Right atrium auricular region (tissue), 2 donors: Measurements from ENCODE around the gene SLC2A4RG. TPM values are rescaled to one million over a fixed set of nuclear protein-coding genes. Genes with fewer than 3 reads are reported as not detected.

Experiments used
- DNase-seq: peaks from one replicate; pipeline ENCODE4 v3.0.0-alpha.2; 2019; ENCODE audit warnings: low spot score
- H3K27ac ChIP-seq, 2 donors: fragments of 200-600 bp; sonication (generic); 1 replicate in 1 of 2; 2 replicates in 1 of 2; pipeline ENCODE4 v1.5.1; 2016 to 2019
- H3K27me3 ChIP-seq, 2 donors: fragments of 200-600 bp; sonication (generic); one replicate each; pipeline versions ENCODE4 v1.5.1 to v1.6.0; 2017 to 2019
- H3K36me3 ChIP-seq: fragments of 200-600 bp; sonication (generic); one replicate; pipeline ENCODE4 v1.5.1; 2016
- H3K4me1 ChIP-seq, 2 donors: fragments of 200-600 bp; sonication (generic); one replicate each; pipeline versions ENCODE4 v1.5.1 to v1.6.0; 2017 to 2019
- H3K4me3 ChIP-seq, 2 donors: fragments of 200-600 bp; sonication (generic); 1 replicate in 1 of 2; 2 replicates in 1 of 2; pipeline ENCODE4 v1.5.1; 2017 to 2019; ENCODE audit warnings: mild to moderate bottlenecking in 1 of 2, moderate library complexity in 1 of 2
- H3K9me3 ChIP-seq, 2 donors: fragments of 200-600 bp; sonication (generic); one replicate each; pipeline ENCODE4 v1.5.1; 2019
- CTCF ChIP-seq, 2 donors: fragments of 200-600 bp; sonication (generic); IDR thresholded peaks; one replicate each; pipeline ENCODE4 v1.5.1; 2019; ENCODE audit warnings: antibody characterized with exemption in 2 of 2
- total RNA-seq, 2 donors: library from RNA; depleted of rRNA; stranded (reverse); fragments of >200 nt; gene quantifications; one replicate each; pipeline ENCODE4 v1.1.0, GENCODE V29; 2016

SLC2A4RG gene
- total RNA-seq, 2 donors from 2014 or later = 30.1 to 30.7 TPM

- no peak for DNase-seq
- Histone ChIP-seq H3K27ac (peak overlapping the region; percentile 88 to 92), H3K4me1 (peaks cover 0 to 29% of the 10 kb centered on the region in 2 donors)
Measured at GRCh38 chr20:63708301-63709148, 31.1 kb upstream of the SLC2A4RG start.

GRCh38 chr20:63709149-63709527, 30.4 kb upstream of the SLC2A4RG start:
- H3K27me3 ChIP-seq = no peaks in the 10 kb centered on the region
- no peaks in the 10 kb centered on the region for H3K9me3 ChIP-seq
- H3K4me3 ChIP-seq = peak overlapping the region in 1 of 2 donors; percentile 96
- no peak for TF ChIP-seq CTCF (IDR thresholded peaks at IDR 0.05)
- no peak for DNase-seq
- H3K4me1 ChIP-seq = peaks cover 0 to 29% of the 10 kb centered on the region in 2 donors
- H3K36me3 ChIP-seq = peaks cover 38% of the 10 kb centered on the region
- H3K27ac ChIP-seq = no peak overlapping the region

More at GRCh38 chr20:63708301-63709148, 31.1 kb upstream of the SLC2A4RG start:
- Histone ChIP-seq H3K9me3 (no peaks in the 10 kb centered on the region), H3K27me3 (no peaks in the 10 kb centered on the region), H3K36me3 (peaks cover 44% of the 10 kb centered on the region), H3K4me3 (peak overlapping the region; percentile 81 to 96)
- TF ChIP-seq CTCF (IDR thresholded peaks at IDR 0.05) = no peak

GRCh38 chr20:63711085-63711645, 28.4 kb upstream of the SLC2A4RG start:
- Histone ChIP-seq H3K4me1 (peaks cover 0 to 25% of the 10 kb centered on the region in 2 donors), H3K27me3 (no peaks in the 10 kb centered on the region), H3K36me3 (peaks cover 28% of the 10 kb centered on the region), H3K4me3 (no peak overlapping the region), H3K9me3 (peaks cover 0 to 12% of the 10 kb centered on the region in 2 donors), H3K27ac (no peak overlapping the region)
- no peak for TF ChIP-seq CTCF (IDR thresholded peaks at IDR 0.05)
- DNase-seq = no peak

- TF ChIP-seq CTCF (IDR thresholded peaks at IDR 0.05) = no peak
- Histone ChIP-seq H3K4me3 (no peak overlapping the region), H3K27me3 (no peaks in the 10 kb centered on the region), H3K27ac (no peak overlapping the region), H3K36me3 (peaks cover 27% of the 10 kb centered on the region), H3K9me3 (peaks cover 0 to 12% of the 10 kb centered on the region in 2 donors), H3K4me1 (peaks cover 0 to 15% of the 10 kb centered on the region in 2 donors)
- no peak for DNase-seq
Measured at GRCh38 chr20:63712191-63712590, 27.4 kb upstream of the SLC2A4RG start.

GRCh38 chr20:63714858-63715257, 24.7 kb upstream of the SLC2A4RG start:
- Histone ChIP-seq H3K27me3 (no peaks in the 10 kb centered on the region), H3K9me3 (peaks cover 0 to 23% of the 10 kb centered on the region in 2 donors), H3K27ac (no peak overlapping the region), H3K4me3 (no peak overlapping the region), H3K36me3 (peaks cover 46% of the 10 kb centered on the region), H3K4me1 (no peaks in the 10 kb centered on the region)
- TF ChIP-seq CTCF (IDR thresholded peaks at IDR 0.05) = no peak
- DNase-seq = no peak
